ENCODE measurements around the gene CD209.

Gene CD209

GRCh38 chr19:7736148-7736547 is 11.2 kb downstream of the CD209 start:
- DNase-seq, result no peak

GRCh38 chr19:7734220-7735203 is 12.8 kb downstream of the CD209 start:
- DNase-seq, result no peak

- DNase-seq, result no peak
Observed at GRCh38 chr19:7733376-7733775, 14.0 kb downstream of the CD209 start.

DNA sequence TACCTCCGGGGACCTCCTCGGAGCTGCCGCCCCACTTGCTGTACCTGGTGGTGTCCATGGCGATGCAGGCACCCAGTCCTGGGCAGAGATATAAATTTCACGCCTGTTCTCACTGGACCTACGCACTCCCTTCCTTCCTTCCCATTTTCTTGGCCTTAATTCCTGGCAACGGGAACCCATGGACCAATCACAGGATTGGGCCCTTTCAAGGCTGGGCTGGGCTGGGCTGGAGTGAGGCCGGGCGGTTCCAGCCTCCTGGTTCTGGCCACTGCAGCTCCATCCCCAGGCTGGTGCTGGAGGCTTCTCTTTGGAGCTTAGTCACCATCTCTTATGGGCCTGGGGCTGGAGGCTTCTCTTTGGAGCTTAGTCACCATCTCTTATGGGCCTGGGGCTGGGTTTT is 15.3 kb downstream of the CD209 start, which contains the start of gene CLEC4G:
Gene CLEC4G, minus strand, starts transcription at position 66 of the 400 bp plus-strand sequence. Its CDS starts 8 bp downstream, at position 58.
- no peak for DNase-seq

DNA sequence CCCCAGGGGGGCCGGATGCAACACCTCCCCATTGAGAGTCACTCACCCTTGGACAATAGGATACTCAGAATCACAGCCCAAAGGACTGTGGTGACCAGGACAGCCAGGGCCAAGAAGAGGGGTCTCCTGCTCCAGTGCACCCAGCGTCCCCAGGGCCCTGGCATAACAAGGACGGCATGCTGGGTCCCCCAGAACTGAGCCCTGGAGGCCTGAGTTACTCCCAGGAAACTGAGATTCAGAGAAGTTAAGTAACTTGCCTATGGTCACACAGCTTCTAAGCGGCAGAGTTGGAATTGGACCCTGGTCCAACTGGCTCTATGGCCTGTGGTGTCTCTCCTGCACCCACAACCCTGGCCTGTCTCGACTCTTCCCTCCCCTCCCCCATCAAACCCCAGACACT is 15.7 kb downstream of the CD209 start:
- no peak for DNase-seq

DNA sequence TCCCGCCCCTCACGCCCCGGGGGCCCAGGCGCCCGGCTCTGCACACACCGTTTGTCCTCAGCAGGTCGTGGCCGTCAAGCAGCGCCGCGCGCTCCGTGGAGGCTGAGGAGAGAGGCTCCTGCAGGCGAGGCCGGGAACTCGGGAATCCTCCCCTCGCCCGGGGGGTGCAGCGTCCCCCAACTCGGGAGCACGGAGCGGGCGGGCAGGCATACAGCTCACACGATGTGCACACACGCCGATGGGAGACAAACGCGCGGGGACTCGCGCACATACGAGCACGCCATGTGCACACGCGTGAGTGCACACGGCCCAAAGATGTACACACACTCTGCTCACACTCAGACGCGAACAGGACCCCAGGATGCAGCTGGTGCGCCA is 16.1 kb downstream of the CD209 start:
- no peak for DNase-seq

DNA sequence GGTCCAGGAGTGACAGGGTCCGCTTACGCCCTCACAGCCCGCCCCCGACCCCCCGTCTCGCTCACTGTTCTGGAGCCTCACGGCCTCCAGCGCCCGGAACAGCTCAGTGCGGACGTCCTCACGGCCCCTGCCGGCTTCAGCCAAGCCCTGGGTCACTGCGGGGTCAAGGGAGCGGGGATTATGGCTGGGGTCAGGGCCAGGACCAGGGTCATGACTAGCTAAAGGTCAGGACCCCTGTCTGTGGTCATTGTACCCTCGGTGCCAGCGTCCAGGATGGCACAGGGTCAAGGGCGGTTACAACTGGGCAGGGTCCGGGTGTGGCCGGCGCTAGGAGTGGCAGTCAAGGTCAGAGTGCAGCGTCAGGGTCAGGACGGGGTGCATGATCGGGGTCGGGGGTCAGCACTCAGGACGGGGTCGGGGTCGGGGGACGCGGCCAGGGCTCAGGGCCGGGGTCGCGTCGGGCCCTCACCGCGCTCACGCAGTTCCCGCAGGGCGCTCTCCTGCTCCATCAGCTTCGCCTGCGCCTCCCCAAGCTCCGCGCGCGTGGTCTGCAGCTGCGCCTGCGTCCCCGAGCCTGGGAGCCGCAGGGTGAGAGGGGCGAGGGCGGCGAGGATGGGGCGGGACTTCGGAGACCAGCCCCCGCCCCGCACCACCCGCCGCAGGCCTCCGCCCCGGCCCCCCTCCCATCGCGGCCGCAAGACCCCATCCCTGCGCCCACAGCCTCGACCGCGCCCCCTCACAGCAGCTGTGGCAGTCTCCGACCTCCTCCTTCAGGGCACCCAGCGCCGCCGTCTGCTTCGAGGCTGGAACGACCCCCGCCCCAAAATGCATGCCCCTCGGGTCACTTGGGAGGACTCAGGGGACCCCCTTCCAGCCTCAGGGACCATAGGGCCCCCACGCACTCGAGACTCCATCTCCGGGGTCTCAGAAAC is 16.8 kb downstream of the CD209 start:
- no peak for DNase-seq

DNA sequence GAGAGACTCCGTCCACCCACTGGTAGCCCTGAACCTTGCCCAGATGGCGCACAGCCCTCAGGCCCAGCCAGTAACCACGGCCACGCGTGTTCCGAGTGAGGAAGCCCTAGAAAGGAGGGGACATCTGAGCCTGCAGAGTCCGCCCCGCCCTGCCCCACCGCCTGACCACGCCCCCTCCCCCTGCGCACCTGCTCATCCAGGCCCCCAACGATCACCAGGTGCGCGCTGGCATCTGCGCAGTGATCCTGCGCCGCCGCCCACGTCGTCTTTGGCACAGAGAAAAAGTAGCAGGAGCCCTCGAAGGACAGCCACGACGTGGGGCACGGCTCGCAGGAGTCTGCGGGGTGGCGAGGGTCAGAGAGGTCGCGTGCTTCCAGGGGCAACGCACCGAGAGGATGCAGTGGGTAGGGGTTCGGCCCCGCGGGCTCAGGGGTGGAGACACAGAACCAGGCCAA is 17.5 kb downstream of the CD209 start:
- no peak for DNase-seq

GRCh38 chr19:7729211-7729610 is 18.1 kb downstream of the CD209 start:
- no peak for DNase-seq

DNA sequence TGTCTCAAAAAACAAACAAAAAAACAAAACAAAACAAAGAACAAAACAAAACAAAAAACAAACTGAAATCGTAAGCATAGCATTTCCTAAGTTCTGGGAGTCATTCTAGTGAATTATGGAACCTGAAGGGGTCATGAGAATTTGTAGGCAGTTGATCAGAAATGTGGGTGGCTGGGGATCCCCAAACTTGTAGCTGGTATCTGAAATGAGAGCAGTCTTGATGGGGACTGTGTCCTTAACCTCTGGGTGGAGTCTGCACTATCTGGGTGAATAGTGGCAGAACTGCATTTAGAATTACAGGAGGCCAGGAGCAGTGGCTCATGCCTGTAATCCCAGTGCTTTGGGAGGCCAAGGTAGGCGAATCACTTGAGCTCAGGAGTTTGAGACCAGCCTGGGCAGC is 21.5 kb downstream of the CD209 start:
- no peak for DNase-seq

GRCh38 chr19:7722231-7722651 is 25.1 kb downstream of the CD209 start:
- DNase-seq, result no peak

- no peak for DNase-seq
Observed at GRCh38 chr19:7720351-7720750, 27.0 kb downstream of the CD209 start.

DNA sequence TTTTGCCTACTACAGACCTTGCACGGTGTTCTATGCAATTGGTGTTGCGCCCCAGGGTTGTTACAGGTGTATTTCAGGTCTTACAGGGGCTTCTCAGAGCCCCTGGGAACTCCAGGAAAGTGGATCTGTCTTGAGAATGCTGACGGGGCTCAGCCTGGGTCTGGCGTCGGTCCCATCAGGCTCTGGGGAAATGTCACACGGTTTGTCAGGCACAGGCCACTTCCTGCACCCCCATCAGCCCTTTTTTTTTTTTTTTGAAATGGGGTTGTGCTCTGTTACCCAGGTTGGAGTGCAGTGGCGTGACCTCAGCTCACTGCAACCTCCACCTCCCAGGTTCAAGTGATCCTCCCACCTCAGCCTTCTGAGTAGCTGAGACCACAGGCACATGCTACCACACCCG is 28.7 kb downstream of the CD209 start:
- DNase-seq, result no peak

GRCh38 chr19:7716762-7717161 is 30.6 kb downstream of the CD209 start:
- DNase-seq, result no peak

- DNase-seq, result no peak
Observed at GRCh38 chr19:7715671-7716070, 31.7 kb downstream of the CD209 start.

GRCh38 chr19:7710616-7711015 is 36.7 kb downstream of the CD209 start:
- DNase-seq, result no peak

- DNase-seq, result no peak
Observed at GRCh38 chr19:7709932-7710460, 37.3 kb downstream of the CD209 start.

- DNase-seq, result no peak
Observed at GRCh38 chr19:7706955-7707456, 40.3 kb downstream of the CD209 start.

GRCh38 chr19:7706188-7706954 is 41.0 kb downstream of the CD209 start:
- DNase-seq, result no peak

- DNase-seq, result peak; percentile 65
Observed at GRCh38 chr19:7705387-7706187, 41.7 kb downstream of the CD209 start.
